ENCODE results near the gene PCSK6. TPM values are rescaled to one million over a fixed set of nuclear protein-coding genes. Genes with fewer than 3 reads are reported as not detected.

The PCSK6 gene
- total and polyA plus RNA-seq, 9 donors: 3.8 to 26.0 (median 13.0) TPM

- intact Hi-C loops (cut with DNase I): no loop called here
These were observed 60.7 kb downstream of the PCSK6 start for GRCh38 chr15:101428758-101429157.

GRCh38 chr15:101427606-101428487, 61.7 kb downstream of the PCSK6 start:
- no peak for TF ChIP-seq POLR2A (IDR thresholded peaks at IDR 0.05)
- no peak for TF ChIP-seq EP300 (IDR thresholded peaks at IDR 0.05)
- TF ChIP-seq, protein P1, sequence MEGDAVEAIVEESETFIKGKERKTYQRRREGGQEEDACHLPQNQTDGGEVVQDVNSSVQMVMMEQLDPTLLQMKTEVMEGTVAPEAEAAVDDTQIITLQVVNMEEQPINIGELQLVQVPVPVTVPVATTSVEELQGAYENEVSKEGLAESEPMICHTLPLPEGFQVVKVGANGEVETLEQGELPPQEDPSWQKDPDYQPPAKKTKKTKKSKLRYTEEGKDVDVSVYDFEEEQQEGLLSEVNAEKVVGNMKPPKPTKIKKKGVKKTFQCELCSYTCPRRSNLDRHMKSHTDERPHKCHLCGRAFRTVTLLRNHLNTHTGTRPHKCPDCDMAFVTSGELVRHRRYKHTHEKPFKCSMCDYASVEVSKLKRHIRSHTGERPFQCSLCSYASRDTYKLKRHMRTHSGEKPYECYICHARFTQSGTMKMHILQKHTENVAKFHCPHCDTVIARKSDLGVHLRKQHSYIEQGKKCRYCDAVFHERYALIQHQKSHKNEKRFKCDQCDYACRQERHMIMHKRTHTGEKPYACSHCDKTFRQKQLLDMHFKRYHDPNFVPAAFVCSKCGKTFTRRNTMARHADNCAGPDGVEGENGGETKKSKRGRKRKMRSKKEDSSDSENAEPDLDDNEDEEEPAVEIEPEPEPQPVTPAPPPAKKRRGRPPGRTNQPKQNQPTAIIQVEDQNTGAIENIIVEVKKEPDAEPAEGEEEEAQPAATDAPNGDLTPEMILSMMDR (IDR thresholded peaks at IDR 0.05): no peak
- no peaks in the 10 kb centered on the region for H3K36me3 ChIP-seq
- 88 to 91% (median 90%) methylated on average over 20 of the region's 20 CpGs for WGBS, 3 donors
- no peak overlapping the region for H3K27ac ChIP-seq
- H3K4me3 ChIP-seq: no peak overlapping the region
- H3K4me1 ChIP-seq (ENCODE audit: insufficient read depth): no peaks in the 10 kb centered on the region
- intact Hi-C loops (cut with DNase I): no loop called here
- DNase-seq: no peak
- peaks cover 0 to 3% of the 10 kb centered on the region in 2 donors for H3K9me3 ChIP-seq
- H3K27me3 ChIP-seq: no peaks in the 10 kb centered on the region

More at GRCh38 chr15:101428758-101429157, 60.7 kb downstream of the PCSK6 start:
- no peaks in the 10 kb centered on the region for H3K27me3 ChIP-seq
- no peak for DNase-seq
- H3K4me3 ChIP-seq: no peak overlapping the region
- no peaks in the 10 kb centered on the region for H3K4me1 ChIP-seq (ENCODE audit: insufficient read depth)
- no peaks in the 10 kb centered on the region for H3K9me3 ChIP-seq
- no peak for TF ChIP-seq EP300 (IDR thresholded peaks at IDR 0.05)
- no peak for TF ChIP-seq POLR2A (IDR thresholded peaks at IDR 0.05)
- TF ChIP-seq, protein P1 (IDR thresholded peaks at IDR 0.05): no peak
- no peaks in the 10 kb centered on the region for H3K36me3 ChIP-seq
- H3K27ac ChIP-seq: no peak overlapping the region
- 72 to 84% (median 74%) methylated on average over 12 of the region's 12 CpGs for WGBS, 3 donors

DNA sequence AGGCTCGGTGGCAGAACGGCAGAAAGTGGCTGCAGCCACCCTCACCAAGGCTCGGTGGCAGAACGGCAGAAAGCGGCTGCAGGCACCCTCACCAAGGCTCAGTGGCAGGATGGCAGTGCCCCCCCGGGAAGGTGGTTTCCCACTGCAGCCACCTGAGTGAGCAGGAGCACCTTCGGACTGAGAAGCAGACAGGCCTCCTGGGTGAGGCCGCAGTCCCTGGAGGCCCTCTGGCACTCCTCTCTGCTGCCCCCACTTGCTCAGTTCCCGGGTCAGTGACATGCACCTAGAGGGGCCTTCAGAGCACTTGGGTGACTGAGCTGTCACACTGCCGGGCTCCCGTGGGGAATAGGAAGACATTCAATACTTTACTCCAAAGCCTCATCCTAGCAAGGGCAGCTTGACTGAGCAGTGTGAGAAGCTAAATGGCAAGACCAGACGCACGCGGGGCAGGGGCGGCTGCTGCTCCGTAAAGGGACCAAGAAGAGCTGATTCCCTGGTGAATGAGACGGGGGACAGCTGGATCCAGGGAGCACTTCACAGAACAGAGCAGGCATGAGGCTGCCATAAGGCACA, 62.7 kb downstream of the PCSK6 start:
- peaks cover 0 to 3% of the 10 kb centered on the region in 2 donors for H3K9me3 ChIP-seq
- no peak overlapping the region for H3K4me3 ChIP-seq
- H3K36me3 ChIP-seq: no peaks in the 10 kb centered on the region
- TF ChIP-seq EP300 (IDR thresholded peaks at IDR 0.05) (no peak), POLR2A (IDR thresholded peaks at IDR 0.05) (no peak)
- TF ChIP-seq, protein P1 (IDR thresholded peaks at IDR 0.05): no peak
- no peaks in the 10 kb centered on the region for H3K4me1 ChIP-seq (ENCODE audit: insufficient read depth)
- WGBS, 3 donors: 82 to 91% (median 86%) methylated on average over 16 to 17 of the region's 17 CpGs
- intact Hi-C loops (cut with DNase I): no loop called here
- H3K27me3 ChIP-seq: no peaks in the 10 kb centered on the region
- H3K27ac ChIP-seq: no peak overlapping the region
- DNase-seq: no peak

- WGBS, 3 donors: 85 to 90% (median 88%) methylated on average over 9 of the region's 9 CpGs
These were observed 63.6 kb downstream of the PCSK6 start for GRCh38 chr15:101425787-101426365.

More at GRCh38 chr15:101425787-101426365, 63.6 kb downstream of the PCSK6 start:
- Histone ChIP-seq H3K36me3 (no peaks in the 10 kb centered on the region), H3K9me3 (peaks cover 0 to 3% of the 10 kb centered on the region in 2 donors), H3K27me3 (no peaks in the 10 kb centered on the region), H3K27ac (no peak overlapping the region), H3K4me3 (no peak overlapping the region), H3K4me1 (ENCODE audit: insufficient read depth) (no peaks in the 10 kb centered on the region)
- intact Hi-C loops (cut with DNase I): no loop called here
- TF ChIP-seq, protein P1 (IDR thresholded peaks at IDR 0.05): no peak
- TF ChIP-seq POLR2A (IDR thresholded peaks at IDR 0.05) (no peak), EP300 (IDR thresholded peaks at IDR 0.05) (no peak)
- DNase-seq: no peak
